ENCODE measurements around the gene PACRG.
"Not testable (repeated sequence)": the region's sequence is repeated elsewhere in the genome, so short reads cannot be mapped to it uniquely, and the experiment has no call there.

Gene PACRG

GRCh38 chr6:162922563-162923166, 194.9 kb downstream of the PACRG start:
- no peak for DNase-seq (ENCODE audit: low read depth in 2 of 2, low spot score in 1 of 2)

GRCh38 chr6:162934844-162935243, 207.1 kb downstream of the PACRG start:
- DNase-seq (ENCODE audit: low read depth in 2 of 2, low spot score in 1 of 2): no peak

GRCh38 chr6:162940426-162940825, 212.7 kb downstream of the PACRG start:
- DNase-seq (ENCODE audit: low read depth in 2 of 2, low spot score in 1 of 2): no peak

GRCh38 chr6:162941128-162941527, 213.4 kb downstream of the PACRG start:
- DNase-seq (ENCODE audit: low read depth in 2 of 2, low spot score in 1 of 2): no peak

- DNase-seq (ENCODE audit: low read depth in 2 of 2, low spot score in 1 of 2): no peak
These were observed 215.1 kb downstream of the PACRG start for GRCh38 chr6:162942866-162943265.

GRCh38 chr6:162943369-162943768, 215.6 kb downstream of the PACRG start:
- DNase-seq (ENCODE audit: low read depth in 2 of 2, low spot score in 1 of 2): no peak

GRCh38 chr6:162951164-162951743, 223.5 kb downstream of the PACRG start:
- DNase-seq (ENCODE audit: low read depth in 2 of 2, low spot score in 1 of 2): no peak

- no peak for DNase-seq (ENCODE audit: low read depth in 2 of 2, low spot score in 1 of 2)
These were observed 224.6 kb downstream of the PACRG start for GRCh38 chr6:162952423-162952822.

- DNase-seq (ENCODE audit: low read depth in 2 of 2, low spot score in 1 of 2): no peak
These were observed 229.3 kb downstream of the PACRG start for GRCh38 chr6:162957062-162957461.

GRCh38 chr6:162960679-162961457, 233.1 kb downstream of the PACRG start:
- no peak for DNase-seq (ENCODE audit: low read depth in 2 of 2, low spot score in 1 of 2)

- DNase-seq (ENCODE audit: low read depth in 2 of 2, low spot score in 1 of 2): no peak
These were observed 234.3 kb downstream of the PACRG start for GRCh38 chr6:162962093-162962492.

GRCh38 chr6:162963861-162964260, 236.1 kb downstream of the PACRG start:
- DNase-seq (ENCODE audit: low read depth in 2 of 2, low spot score in 1 of 2): no peak

GRCh38 chr6:162964488-162965140, 236.8 kb downstream of the PACRG start:
- no peak for DNase-seq (ENCODE audit: low read depth in 2 of 2, low spot score in 1 of 2)

GRCh38 chr6:162965366-162965765, 237.6 kb downstream of the PACRG start:
- DNase-seq (ENCODE audit: low read depth in 2 of 2, low spot score in 1 of 2): no peak

- no peak for DNase-seq (ENCODE audit: low read depth in 2 of 2, low spot score in 1 of 2)
These were observed 242.5 kb downstream of the PACRG start for GRCh38 chr6:162970246-162970645.

GRCh38 chr6:162971356-162971755, 243.6 kb downstream of the PACRG start:
- no peak for DNase-seq (ENCODE audit: low read depth in 2 of 2, low spot score in 1 of 2)

- no peak for DNase-seq (ENCODE audit: low read depth in 2 of 2, low spot score in 1 of 2)
These were observed 245.5 kb downstream of the PACRG start for GRCh38 chr6:162973151-162973872.

GRCh38 chr6:162973980-162974379, 246.2 kb downstream of the PACRG start:
- DNase-seq (ENCODE audit: low read depth in 2 of 2, low spot score in 1 of 2): no peak

- DNase-seq (ENCODE audit: low read depth in 2 of 2, low spot score in 1 of 2): no peak
These were observed 246.9 kb downstream of the PACRG start for GRCh38 chr6:162974685-162975084.

GRCh38 chr6:162976141-162976540, 248.4 kb downstream of the PACRG start:
- DNase-seq (ENCODE audit: low read depth in 2 of 2, low spot score in 1 of 2): no peak

- not testable (repeated sequence) for DNase-seq (ENCODE audit: low read depth in 2 of 2, low spot score in 1 of 2)
These were observed 255.5 kb downstream of the PACRG start for GRCh38 chr6:162983234-162983633.

Measured in stimulated activated CD8-positive, alpha-beta memory T cell treated with anti-CD3 and anti-CD28 coated beads, Interleukin-4, amount 100 ng/mL, for 4 hours (primary cell).